Measurements from ENCODE around the gene CREB5. TPM values are rescaled to one million over a fixed set of nuclear protein-coding genes. Genes with fewer than 3 reads are reported as not detected.

Gene CREB5
- total and polyA plus RNA-seq, 9 donors = 0.71 to 15.0 (median 2.7) TPM

- no peaks in the 10 kb centered on the region for H3K9me3 ChIP-seq
- TF ChIP-seq EP300 (IDR thresholded peaks at IDR 0.05) (no peak), CTCF (IDR thresholded peaks at IDR 0.05) (no peak), POLR2A (IDR thresholded peaks at IDR 0.05) (no peak)
- intact Hi-C loops (cut with DNase I) = no loop called here
Measured at GRCh38 chr7:28554802-28555471, 142.6 kb downstream of the CREB5 start.

GRCh38 chr7:28556025-28556424, 143.7 kb downstream of the CREB5 start:
- no peak overlapping the region for H3K27ac ChIP-seq
- no peaks in the 10 kb centered on the region for H3K4me1 ChIP-seq (ENCODE audit: insufficient read depth)
- intact Hi-C loops (cut with DNase I) = no loop called here
- H3K36me3 ChIP-seq = no peaks in the 10 kb centered on the region
- H3K9me3 ChIP-seq = no peaks in the 10 kb centered on the region
- no peak for TF ChIP-seq CTCF (IDR thresholded peaks at IDR 0.05)
- no peak for TF ChIP-seq EP300 (IDR thresholded peaks at IDR 0.05)
- no peak for TF ChIP-seq POLR2A (IDR thresholded peaks at IDR 0.05)
- H3K4me3 ChIP-seq = no peak overlapping the region
- DNase-seq = no peak
- no peaks in the 10 kb centered on the region for H3K27me3 ChIP-seq
- WGBS, 3 donors = 17 to 41% (median 27%) methylated on average over 8 of the region's 8 CpGs

More at GRCh38 chr7:28554802-28555471, 142.6 kb downstream of the CREB5 start:
- no peak overlapping the region for H3K4me3 ChIP-seq
- 95 to 99% (median 96%) methylated on average over 4 of the region's 4 CpGs for WGBS, 3 donors
- no peaks in the 10 kb centered on the region for H3K4me1 ChIP-seq (ENCODE audit: insufficient read depth)
- no peak overlapping the region for H3K27ac ChIP-seq
- H3K36me3 ChIP-seq = no peaks in the 10 kb centered on the region
- H3K27me3 ChIP-seq = no peaks in the 10 kb centered on the region
- DNase-seq = no peak

GRCh38 chr7:28556671-28557070, 144.4 kb downstream of the CREB5 start:
- Histone ChIP-seq H3K27ac (no peak overlapping the region), H3K36me3 (no peaks in the 10 kb centered on the region), H3K4me3 (no peak overlapping the region), H3K27me3 (no peaks in the 10 kb centered on the region), H3K9me3 (no peaks in the 10 kb centered on the region), H3K4me1 (ENCODE audit: insufficient read depth) (no peaks in the 10 kb centered on the region)
- WGBS, 3 donors = 74 to 92% (median 74%) methylated on average over 2 of the region's 2 CpGs
- TF ChIP-seq CTCF (IDR thresholded peaks at IDR 0.05) (no peak), POLR2A (IDR thresholded peaks at IDR 0.05) (no peak), EP300 (IDR thresholded peaks at IDR 0.05) (no peak)
- DNase-seq = no peak
- intact Hi-C loops (cut with DNase I) = no loop called here

GRCh38 chr7:28558236-28558635, 145.9 kb downstream of the CREB5 start:
- no peak for DNase-seq
- Histone ChIP-seq H3K9me3 (no peaks in the 10 kb centered on the region), H3K27me3 (no peaks in the 10 kb centered on the region), H3K4me3 (no peak overlapping the region), H3K4me1 (ENCODE audit: insufficient read depth) (no peaks in the 10 kb centered on the region), H3K36me3 (no peaks in the 10 kb centered on the region), H3K27ac (no peak overlapping the region)
- WGBS, 3 donors = 82 to 89% (median 84%) methylated on average over 1 of the region's 1 CpG
- TF ChIP-seq EP300 (IDR thresholded peaks at IDR 0.05) = no peak
- TF ChIP-seq CTCF (IDR thresholded peaks at IDR 0.05) = no peak
- TF ChIP-seq POLR2A (IDR thresholded peaks at IDR 0.05) = no peak
- intact Hi-C loops (cut with DNase I) = no loop called here

All from ovary (tissue), 9 donors.